ENCODE data around the gene PRND.

PRND gene

GRCh38 chr20:4714818-4715217 is 6.9 kb upstream of the PRND start:
- H3K4me3 ChIP-seq (ENCODE audit: low read depth, low read length) = no peak overlapping the region
- TF ChIP-seq, protein P1, sequence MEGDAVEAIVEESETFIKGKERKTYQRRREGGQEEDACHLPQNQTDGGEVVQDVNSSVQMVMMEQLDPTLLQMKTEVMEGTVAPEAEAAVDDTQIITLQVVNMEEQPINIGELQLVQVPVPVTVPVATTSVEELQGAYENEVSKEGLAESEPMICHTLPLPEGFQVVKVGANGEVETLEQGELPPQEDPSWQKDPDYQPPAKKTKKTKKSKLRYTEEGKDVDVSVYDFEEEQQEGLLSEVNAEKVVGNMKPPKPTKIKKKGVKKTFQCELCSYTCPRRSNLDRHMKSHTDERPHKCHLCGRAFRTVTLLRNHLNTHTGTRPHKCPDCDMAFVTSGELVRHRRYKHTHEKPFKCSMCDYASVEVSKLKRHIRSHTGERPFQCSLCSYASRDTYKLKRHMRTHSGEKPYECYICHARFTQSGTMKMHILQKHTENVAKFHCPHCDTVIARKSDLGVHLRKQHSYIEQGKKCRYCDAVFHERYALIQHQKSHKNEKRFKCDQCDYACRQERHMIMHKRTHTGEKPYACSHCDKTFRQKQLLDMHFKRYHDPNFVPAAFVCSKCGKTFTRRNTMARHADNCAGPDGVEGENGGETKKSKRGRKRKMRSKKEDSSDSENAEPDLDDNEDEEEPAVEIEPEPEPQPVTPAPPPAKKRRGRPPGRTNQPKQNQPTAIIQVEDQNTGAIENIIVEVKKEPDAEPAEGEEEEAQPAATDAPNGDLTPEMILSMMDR (IDR thresholded peaks at IDR 0.05; ENCODE audit: low read depth, low read length) = no peak
- TF ChIP-seq, protein P2, sequence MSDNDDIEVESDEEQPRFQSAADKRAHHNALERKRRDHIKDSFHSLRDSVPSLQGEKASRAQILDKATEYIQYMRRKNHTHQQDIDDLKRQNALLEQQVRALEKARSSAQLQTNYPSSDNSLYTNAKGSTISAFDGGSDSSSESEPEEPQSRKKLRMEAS (IDR thresholded peaks at IDR 0.05; ENCODE audit: low read depth, low read length) = no peak
- TF ChIP-seq MYC (IDR thresholded peaks at IDR 0.05; ENCODE audit: low read depth, low read length) (no peak), POLR2A (IDR thresholded peaks at IDR 0.05; ENCODE audit: extremely low read depth, insufficient read length) (no peak)
- no peak for DNase-seq (ENCODE audit: low read depth)

DNA sequence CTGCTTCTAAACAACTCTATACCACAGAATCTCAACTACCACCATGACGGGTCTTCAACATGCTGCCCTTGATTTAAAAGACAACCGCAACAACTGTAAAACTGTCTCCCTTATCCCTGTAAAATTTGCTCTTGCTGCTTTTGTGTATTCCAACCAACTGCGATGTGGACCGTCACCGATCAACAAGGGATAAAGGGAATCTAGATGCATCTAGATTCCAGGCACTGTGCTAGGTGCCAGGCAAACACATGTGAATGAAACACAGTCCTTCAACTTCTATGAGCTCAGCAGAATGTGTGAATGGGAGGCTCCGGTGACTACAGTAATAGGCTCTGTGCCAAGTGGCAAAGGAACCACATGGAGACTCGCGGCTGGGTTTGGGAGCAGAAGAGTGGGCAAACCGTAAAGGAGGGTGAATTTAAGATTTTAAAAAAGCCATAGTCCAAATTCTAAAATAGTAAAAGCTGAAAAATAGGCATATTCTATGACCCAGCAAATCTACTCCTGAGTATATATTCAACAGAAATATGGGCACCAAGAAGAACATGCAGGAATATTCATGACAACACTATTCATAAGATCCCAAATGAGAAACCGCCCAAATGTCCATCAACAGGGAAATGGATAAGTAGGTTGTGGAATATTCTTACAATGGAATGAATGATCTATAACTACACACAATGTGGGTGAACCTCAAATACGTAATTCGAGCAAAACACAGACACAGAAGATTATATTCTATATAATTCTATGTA is 3.7 kb upstream of the PRND start:
- TF ChIP-seq, protein P2 (IDR thresholded peaks at IDR 0.05; ENCODE audit: low read depth, low read length) = no peak
- no peak for DNase-seq (ENCODE audit: low read depth)
- no peak overlapping the region for H3K4me3 ChIP-seq (ENCODE audit: low read depth, low read length)

- no peak for DNase-seq (ENCODE audit: low read depth)
- TF ChIP-seq POLR2A (IDR thresholded peaks at IDR 0.05; ENCODE audit: extremely low read depth, insufficient read length) = no peak
- TF ChIP-seq, protein P1 (IDR thresholded peaks at IDR 0.05; ENCODE audit: low read depth, low read length) = no peak
- TF ChIP-seq MYC (IDR thresholded peaks at IDR 0.05; ENCODE audit: low read depth, low read length) = no peak
- TF ChIP-seq, protein P2 (IDR thresholded peaks at IDR 0.05; ENCODE audit: low read depth, low read length) = no peak
- H3K4me3 ChIP-seq (ENCODE audit: low read depth, low read length) = no peak overlapping the region
These were observed 2.5 kb upstream of the PRND start for GRCh38 chr20:4719190-4719589.

DNA sequence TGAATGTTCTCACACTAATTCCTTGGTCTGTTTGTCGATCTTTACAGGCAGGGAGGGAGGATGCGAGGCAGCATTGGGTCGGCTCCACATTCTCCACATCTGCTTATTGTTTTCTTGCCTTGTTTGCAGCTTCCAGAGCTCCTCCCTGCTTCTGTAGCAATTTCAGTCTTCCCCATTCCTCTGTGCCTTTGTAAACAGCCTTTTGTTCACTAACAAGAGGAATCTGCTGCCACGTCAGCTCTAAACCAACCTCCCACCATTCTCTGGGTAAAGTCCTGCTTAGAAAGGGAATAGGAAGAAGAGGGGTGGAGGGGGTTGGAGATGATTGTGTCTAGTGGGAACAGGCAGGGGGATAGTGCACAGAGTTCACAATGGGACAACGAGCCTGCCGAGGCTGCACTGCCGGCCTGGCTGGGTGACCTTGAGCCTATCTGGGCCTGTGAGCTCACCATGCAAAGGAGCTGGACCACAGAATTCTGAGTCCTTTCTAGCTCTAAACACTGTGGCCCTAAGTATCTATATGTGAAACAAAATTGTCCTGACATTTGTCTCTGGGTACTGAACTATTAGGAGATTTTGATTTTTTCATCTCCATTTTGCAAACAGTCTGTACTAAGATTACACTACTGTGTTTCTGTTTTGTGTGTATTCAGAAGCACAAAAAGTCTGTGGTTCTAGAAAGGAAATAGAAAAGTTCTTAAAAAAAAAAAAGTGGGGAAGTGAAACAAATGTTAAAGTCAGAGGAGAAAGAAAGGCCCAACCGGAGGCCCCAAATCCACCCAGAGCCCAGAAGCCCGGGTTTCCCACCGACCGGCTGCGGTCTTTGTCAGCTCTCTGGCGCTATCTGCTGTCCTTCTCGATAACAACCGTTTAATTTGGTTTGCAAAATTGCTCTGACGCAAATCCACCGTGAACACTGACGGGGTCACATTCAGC is 1.4 kb upstream of the PRND start:
- H3K4me3 ChIP-seq (ENCODE audit: low read depth, low read length) = no peak overlapping the region
- no peak for TF ChIP-seq MYC (IDR thresholded peaks at IDR 0.05; ENCODE audit: low read depth, low read length)
- TF ChIP-seq, protein P1 (IDR thresholded peaks at IDR 0.05; ENCODE audit: low read depth, low read length) = peak; percentile 74
- TF ChIP-seq, protein P2 (IDR thresholded peaks at IDR 0.05; ENCODE audit: low read depth, low read length) = no peak
- DNase-seq (ENCODE audit: low read depth) = peak; percentile 85

GRCh38 chr20:4720977-4721349 is 746 bp upstream of the PRND start:
- TF ChIP-seq POLR2A (IDR thresholded peaks at IDR 0.05; ENCODE audit: extremely low read depth, insufficient read length) = no peak
- no peak overlapping the region for H3K4me3 ChIP-seq (ENCODE audit: low read depth, low read length)
- no peak for DNase-seq (ENCODE audit: low read depth)

GRCh38 chr20:4722571-4722970 is 862 bp downstream of the PRND start:
- DNase-seq (ENCODE audit: low read depth) = no peak
- no peak for TF ChIP-seq POLR2A (IDR thresholded peaks at IDR 0.05; ENCODE audit: extremely low read depth, insufficient read length)
- TF ChIP-seq, protein P1 (IDR thresholded peaks at IDR 0.05; ENCODE audit: low read depth, low read length) = no peak
- no peak for TF ChIP-seq MYC (IDR thresholded peaks at IDR 0.05; ENCODE audit: low read depth, low read length)
- TF ChIP-seq, protein P2 (IDR thresholded peaks at IDR 0.05; ENCODE audit: low read depth, low read length) = no peak
- no peak overlapping the region for H3K4me3 ChIP-seq (ENCODE audit: low read depth, low read length)
